Activated T-helper 2 cell treated with anti-CD3 and anti-CD28 coated beads, Interferon-gamma antibody, Interleukin-2, Interleukin-4, amounts not matched to agents 10 μg/mL and 5 μg/mL and 100 μg/mL, durations not matched to agents 14 hours and 24 hours and 36 hours (primary cell): ENCODE measurements around the gene MORN3. TPM values are rescaled to one million over a fixed set of nuclear protein-coding genes. Genes with fewer than 3 reads are reported as not detected.
"Not testable (repeated sequence)": the region's sequence is repeated elsewhere in the genome, so short reads cannot be mapped to it uniquely, and the experiment has no call there.

Experiments
- DNase-seq: peaks from one replicate; pipeline ENCODE4 v3.0.0; 2021; ENCODE audit warnings: low spot score
- H3K27ac Mint-ChIP-seq: one replicate; pipeline ENCODE4 v1.8.0; 2021; ENCODE audit warnings: mixed read lengths
- H3K27me3 Mint-ChIP-seq: one replicate; pipeline ENCODE4 v1.8.0; 2021; ENCODE audit warnings: low read depth, mixed read lengths
- H3K36me3 Mint-ChIP-seq: one replicate; pipeline ENCODE4 v1.8.0; 2021; ENCODE audit warnings: low read depth, mixed read lengths
- H3K4me1 Mint-ChIP-seq: one replicate; pipeline ENCODE4 v1.8.0; 2021; ENCODE audit warnings: low read depth, mixed read lengths
- H3K4me3 Mint-ChIP-seq: one replicate; pipeline ENCODE4 v1.8.0; 2021; ENCODE audit warnings: low read depth, mild to moderate bottlenecking, moderate library complexity, mixed read lengths
- H3K9me3 Mint-ChIP-seq: one replicate; pipeline ENCODE4 v1.8.0; 2021; ENCODE audit warnings: mixed read lengths
- intact Hi-C: fragments of 100-400 bp; cut with micrococcal nuclease; formaldehyde crosslinking; loops from one replicate; pipeline ENCODE4 v1.15.1; 2023
- total RNA-seq: library from RNA; stranded (reverse); gene quantifications from 2 replicates; pipeline ENCODE4 v1.2.3, GENCODE V29; 2022

Gene MORN3
- total RNA-seq, 1 donor from 2014 or later: 0.37 TPM

GRCh38 chr12:121651320-121651719 lies 18.1 kb downstream of the MORN3 start:
- intact Hi-C loops: no loop called here
- H3K4me3 Mint-ChIP-seq: no peak overlapping the region
- no peaks in the 10 kb centered on the region for H3K27me3 Mint-ChIP-seq
- H3K27ac Mint-ChIP-seq: no peak overlapping the region
- DNase-seq: no peak
- peaks cover 23% of the 10 kb centered on the region for H3K4me1 Mint-ChIP-seq
- peaks cover 38% of the 10 kb centered on the region for H3K36me3 Mint-ChIP-seq
- H3K9me3 Mint-ChIP-seq: no peaks in the 10 kb centered on the region

- H3K9me3 Mint-ChIP-seq: no peaks in the 10 kb centered on the region
- intact Hi-C loops: no loop called here
- H3K4me3 Mint-ChIP-seq: no peak overlapping the region
- H3K36me3 Mint-ChIP-seq: peaks cover 37% of the 10 kb centered on the region
- H3K4me1 Mint-ChIP-seq: peaks cover 20% of the 10 kb centered on the region
- H3K27me3 Mint-ChIP-seq: no peaks in the 10 kb centered on the region
- no peak for DNase-seq
- no peak overlapping the region for H3K27ac Mint-ChIP-seq
Observed at GRCh38 chr12:121649819-121650353, 19.6 kb downstream of the MORN3 start.

GRCh38 chr12:121649322-121649721 lies 20.1 kb downstream of the MORN3 start:
- peaks cover 38% of the 10 kb centered on the region for H3K36me3 Mint-ChIP-seq
- intact Hi-C loops: no loop called here
- H3K4me3 Mint-ChIP-seq: peak overlapping the region; percentile 1
- H3K27ac Mint-ChIP-seq: peak overlapping the region; percentile 6
- H3K27me3 Mint-ChIP-seq: no peaks in the 10 kb centered on the region
- no peaks in the 10 kb centered on the region for H3K9me3 Mint-ChIP-seq
- H3K4me1 Mint-ChIP-seq: peaks cover 18% of the 10 kb centered on the region
- no peak for DNase-seq

- no peaks in the 10 kb centered on the region for H3K9me3 Mint-ChIP-seq
- intact Hi-C loops: no loop called here
- H3K4me1 Mint-ChIP-seq: peaks cover 13% of the 10 kb centered on the region
- H3K27ac Mint-ChIP-seq: no peak overlapping the region
- no peaks in the 10 kb centered on the region for H3K27me3 Mint-ChIP-seq
- no peak overlapping the region for H3K4me3 Mint-ChIP-seq
- peaks cover 37% of the 10 kb centered on the region for H3K36me3 Mint-ChIP-seq
- no peak for DNase-seq
Observed at GRCh38 chr12:121648458-121649028, 20.9 kb downstream of the MORN3 start.

- no peak overlapping the region for H3K27ac Mint-ChIP-seq
- H3K4me1 Mint-ChIP-seq: peaks cover 17% of the 10 kb centered on the region
- peaks cover 41% of the 10 kb centered on the region for H3K36me3 Mint-ChIP-seq
- intact Hi-C loops: no loop called here
- no peaks in the 10 kb centered on the region for H3K27me3 Mint-ChIP-seq
- H3K4me3 Mint-ChIP-seq: no peak overlapping the region
- H3K9me3 Mint-ChIP-seq: no peaks in the 10 kb centered on the region
- no peak for DNase-seq
Observed at GRCh38 chr12:121641343-121641630, 28.2 kb downstream of the MORN3 start.

- Mint-ChIP-seq H3K4me1 (peaks cover 30% of the 10 kb centered on the region), H3K27ac (peak overlapping the region; percentile 87), H3K36me3 (peaks cover 41% of the 10 kb centered on the region), H3K27me3 (no peaks in the 10 kb centered on the region), H3K9me3 (no peaks in the 10 kb centered on the region), H3K4me3 (no peak overlapping the region)
- intact Hi-C loops: no loop called here
- no peak for DNase-seq
Observed at GRCh38 chr12:121638298-121639202, 30.9 kb downstream of the MORN3 start.

GRCh38 chr12:121637231-121637914 lies 32.1 kb downstream of the MORN3 start:
- no peaks in the 10 kb centered on the region for H3K27me3 Mint-ChIP-seq
- no peaks in the 10 kb centered on the region for H3K9me3 Mint-ChIP-seq
- peaks cover 44% of the 10 kb centered on the region for H3K36me3 Mint-ChIP-seq
- peaks cover 35% of the 10 kb centered on the region for H3K4me1 Mint-ChIP-seq
- no peak for DNase-seq
- intact Hi-C loops: loop anchor here (1.0 kb wide), 1 partner anchor 10 kb away; no protein-coding TSS in a partner anchor
- H3K27ac Mint-ChIP-seq: peak overlapping the region; percentile 87
- H3K4me3 Mint-ChIP-seq: peak overlapping the region; percentile 42

- Mint-ChIP-seq H3K4me1 (peaks cover 54% of the 10 kb centered on the region), H3K36me3 (peaks cover 45% of the 10 kb centered on the region), H3K4me3 (no peak overlapping the region), H3K27ac (no peak overlapping the region), H3K9me3 (no peaks in the 10 kb centered on the region), H3K27me3 (no peaks in the 10 kb centered on the region)
- no peak for DNase-seq
- intact Hi-C loops: no loop called here
Observed at GRCh38 chr12:121634836-121635235, 34.6 kb downstream of the MORN3 start.

- not testable (repeated sequence) for H3K27me3 Mint-ChIP-seq
Observed at GRCh38 chr12:121633833-121634196, 35.6 kb downstream of the MORN3 start.

GRCh38 chr12:121632069-121632970 lies 37.1 kb downstream of the MORN3 start:
- H3K4me3 Mint-ChIP-seq: peak overlapping the region; percentile 49
- H3K36me3 Mint-ChIP-seq: peaks cover 61% of the 10 kb centered on the region
- H3K4me1 Mint-ChIP-seq: peaks cover 59% of the 10 kb centered on the region

More at GRCh38 chr12:121633833-121634196, 35.6 kb downstream of the MORN3 start:
- H3K36me3 Mint-ChIP-seq: peaks cover 54% of the 10 kb centered on the region
- H3K9me3 Mint-ChIP-seq, intact Hi-C loops, DNase-seq, H3K4me3 Mint-ChIP-seq, H3K27ac Mint-ChIP-seq: not testable (repeated sequence)
- H3K4me1 Mint-ChIP-seq: peaks cover 61% of the 10 kb centered on the region

GRCh38 chr12:121630791-121631355 lies 38.6 kb downstream of the MORN3 start:
- peaks cover 50% of the 10 kb centered on the region for H3K36me3 Mint-ChIP-seq

More at GRCh38 chr12:121632069-121632970, 37.1 kb downstream of the MORN3 start:
- DNase-seq: no peak
- Mint-ChIP-seq H3K9me3 (no peaks in the 10 kb centered on the region), H3K27ac (peak overlapping the region; percentile 74), H3K27me3 (no peaks in the 10 kb centered on the region)
- intact Hi-C loops: no loop called here

GRCh38 chr12:121628536-121628935 lies 40.9 kb downstream of the MORN3 start:
- H3K27ac Mint-ChIP-seq: peak overlapping the region; percentile 90

More at GRCh38 chr12:121630791-121631355, 38.6 kb downstream of the MORN3 start:
- Mint-ChIP-seq H3K4me1 (peaks cover 53% of the 10 kb centered on the region), H3K27me3 (no peaks in the 10 kb centered on the region), H3K9me3 (no peaks in the 10 kb centered on the region), H3K4me3 (peak overlapping the region; percentile 46), H3K27ac (peak overlapping the region; percentile 85)
- no peak for DNase-seq
- intact Hi-C loops: no loop called here

More at GRCh38 chr12:121628536-121628935, 40.9 kb downstream of the MORN3 start:
- Mint-ChIP-seq H3K4me3 (peak overlapping the region; percentile 90), H3K27me3 (no peaks in the 10 kb centered on the region), H3K9me3 (no peaks in the 10 kb centered on the region), H3K36me3 (peaks cover 44% of the 10 kb centered on the region), H3K4me1 (peaks cover 51% of the 10 kb centered on the region)
- intact Hi-C loops: loop anchor here (5.0 kb wide), 3 partner anchors 91 to 276 kb away; partner anchors contain the start of genes ANAPC5 and RHOF
- DNase-seq: no peak
